ENCODE results near the gene LUC7L.
"Not testable (repeated sequence)": the region's sequence is repeated elsewhere in the genome, so short reads cannot be mapped to it uniquely, and the experiment has no call there.

LUC7L gene

GRCh38 chr16:177394-177822 is 51.8 kb downstream of the LUC7L start:
- no peak for TF ChIP-seq CTCF (IDR thresholded peaks at IDR 0.05; ENCODE audit: borderline replicate concordance, control extremely low read depth, extremely low read depth, insufficient read depth, missing control alignments)
- in situ Hi-C loops (cut with MboI; ENCODE audit: low sequenced_read_pairs, unreplicated experiment) = no loop called here
- no peak for DNase-seq (ENCODE audit: low spot score)

GRCh38 chr16:176477-177382 is 52.5 kb downstream of the LUC7L start, which contains the start of gene HBA1:
TSS of gene HBA1 (plus strand) at chr16:176680. CDS start at chr16:176717, 37 bp downstream.
- DNase-seq (ENCODE audit: low spot score); in situ Hi-C loops (cut with MboI; ENCODE audit: low sequenced_read_pairs, unreplicated experiment): not testable (repeated sequence)

- in situ Hi-C loops (cut with MboI; ENCODE audit: low sequenced_read_pairs, unreplicated experiment); DNase-seq (ENCODE audit: low spot score): not testable (repeated sequence)
Observed at GRCh38 chr16:176006-176405, 53.2 kb downstream of the LUC7L start.

GRCh38 chr16:175011-175949 is 54.0 kb downstream of the LUC7L start:
- DNase-seq (ENCODE audit: low spot score) = no peak
- TF ChIP-seq CTCF (IDR thresholded peaks at IDR 0.05; ENCODE audit: borderline replicate concordance, control extremely low read depth, extremely low read depth, insufficient read depth, missing control alignments) = no peak
- in situ Hi-C loops (cut with MboI; ENCODE audit: low sequenced_read_pairs, unreplicated experiment) = no loop called here

- DNase-seq (ENCODE audit: low spot score); in situ Hi-C loops (cut with MboI; ENCODE audit: low sequenced_read_pairs, unreplicated experiment): not testable (repeated sequence)
Observed at GRCh38 chr16:173928-174769, 55.1 kb downstream of the LUC7L start.

GRCh38 chr16:173211-173854 is 55.9 kb downstream of the LUC7L start:
- in situ Hi-C loops (cut with MboI; ENCODE audit: low sequenced_read_pairs, unreplicated experiment); DNase-seq (ENCODE audit: low spot score): not testable (repeated sequence)

- DNase-seq (ENCODE audit: low spot score); in situ Hi-C loops (cut with MboI; ENCODE audit: low sequenced_read_pairs, unreplicated experiment): not testable (repeated sequence)
Observed at GRCh38 chr16:172374-172941, 56.8 kb downstream of the LUC7L start, which contains the start of gene HBA2. TSS of gene HBA2 (plus strand) at chr16:172876. CDS start at chr16:172913, 37 bp downstream.

- in situ Hi-C loops (cut with MboI; ENCODE audit: low sequenced_read_pairs, unreplicated experiment) = no loop called here
- no peak for TF ChIP-seq CTCF (IDR thresholded peaks at IDR 0.05; ENCODE audit: borderline replicate concordance, control extremely low read depth, extremely low read depth, insufficient read depth, missing control alignments)
- no peak for DNase-seq (ENCODE audit: low spot score)
Observed at GRCh38 chr16:170788-171187, 58.5 kb downstream of the LUC7L start.

GRCh38 chr16:170088-170507 is 59.2 kb downstream of the LUC7L start:
- in situ Hi-C loops (cut with MboI; ENCODE audit: low sequenced_read_pairs, unreplicated experiment); DNase-seq (ENCODE audit: low spot score): not testable (repeated sequence)

Data from GM13976 (cell line).